ENCODE results near the gene SKIDA1. TPM values are rescaled to one million over a fixed set of nuclear protein-coding genes. Genes with fewer than 3 reads are reported as not detected.
"Not testable (repeated sequence)": the region's sequence is repeated elsewhere in the genome, so short reads cannot be mapped to it uniquely, and the experiment has no call there.

Gene SKIDA1
- total RNA-seq (2014; rRNA removed; shearing (Covaris generic)): 10.4 and 15.1 TPM in 2 replicates

GRCh38 chr10:21525367-21526187 lies at the start of gene SKIDA1:
Gene SKIDA1 (minus strand): TSS chr10:21525682. CDS start chr10:21517822, 7,860 bp downstream.
- Histone ChIP-seq H3K27me3 (ENCODE audit: control insufficient read depth, insufficient read depth, low read length) (peaks cover 6% of the 10 kb centered on the region; the same call in 1 of the 2 replicates), H3K4me3 (ENCODE audit: insufficient read depth, low read depth, low read length) (peak within 1 kb of the TSS; percentile 65), H3K36me3 (replicated peaks; ENCODE audit: control insufficient read depth, insufficient read depth, low read length) (no peaks in the 10 kb centered on the region)
- peak; percentile 93 for DNase-seq

GRCh38 chr10:21574514-21574913 lies 49.0 kb upstream of the SKIDA1 start:
- not testable (repeated sequence) for DNase-seq; H3K27me3 ChIP-seq (ENCODE audit: control insufficient read depth, insufficient read depth, low read length); H3K36me3 ChIP-seq (replicated peaks; ENCODE audit: control insufficient read depth, insufficient read depth, low read length); H3K4me3 ChIP-seq (ENCODE audit: insufficient read depth, low read depth, low read length)

DNA sequence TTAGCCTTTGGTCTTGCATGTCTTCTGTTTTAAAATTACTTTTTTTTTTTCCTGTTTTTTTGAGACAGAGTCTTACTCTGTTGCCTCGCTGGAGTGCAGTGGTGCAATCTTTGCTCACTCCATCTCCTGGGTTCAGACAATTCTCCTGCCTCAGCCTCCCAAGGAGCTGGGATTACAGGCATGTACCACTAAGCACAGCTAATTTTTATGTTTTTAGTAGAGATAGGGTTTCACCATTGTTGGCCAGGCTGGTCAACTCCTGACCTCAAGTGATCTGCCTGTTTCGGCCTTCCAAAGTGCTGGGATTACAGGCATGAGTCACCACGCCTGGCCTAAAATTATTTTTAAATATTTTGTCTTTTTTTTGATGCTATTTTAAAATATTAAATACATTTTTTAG lies 47.1 kb upstream of the SKIDA1 start:
- H3K4me3 ChIP-seq (ENCODE audit: insufficient read depth, low read depth, low read length): no peak overlapping the region
- no peak for DNase-seq

DNA sequence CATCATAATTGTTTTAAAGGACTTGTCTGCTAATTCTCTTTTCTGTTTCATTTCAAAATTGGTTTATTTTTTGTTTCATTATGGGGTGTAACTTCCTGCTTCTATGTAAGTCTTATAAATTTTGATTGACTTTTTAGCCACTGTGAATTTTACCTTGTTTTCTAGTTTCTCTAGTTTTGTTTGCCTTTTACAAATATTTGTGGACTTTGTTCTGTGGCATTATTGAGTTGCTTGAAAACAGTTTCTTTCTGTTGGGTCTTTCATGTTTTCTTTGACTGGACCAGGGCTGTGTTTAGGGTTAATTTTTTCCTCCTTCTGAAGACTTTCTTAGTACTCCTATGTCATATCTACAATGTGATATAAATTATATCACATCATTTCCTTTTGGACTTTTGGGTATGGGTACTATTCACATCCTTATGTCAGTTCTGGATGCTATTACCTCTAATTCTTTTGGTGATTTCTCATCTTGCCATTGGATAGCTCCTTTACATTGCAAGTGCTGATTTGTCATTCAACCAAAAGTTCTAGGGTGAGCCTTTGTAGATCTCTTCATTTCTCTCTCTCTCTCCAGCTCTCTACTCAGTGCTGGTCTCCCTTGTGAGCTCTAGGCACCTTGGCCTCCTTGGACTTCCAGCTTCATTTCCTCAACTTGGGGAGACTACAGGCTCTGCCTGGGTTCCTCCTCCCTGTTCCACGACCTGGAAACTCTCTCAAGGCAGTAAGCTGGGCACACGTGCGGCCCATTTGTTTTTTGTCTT lies 45.5 kb upstream of the SKIDA1 start:
- H3K36me3 ChIP-seq (replicated peaks; ENCODE audit: control insufficient read depth, insufficient read depth, low read length): no peaks in the 10 kb centered on the region
- DNase-seq: no peak
- no peaks in the 10 kb centered on the region for H3K27me3 ChIP-seq (ENCODE audit: control insufficient read depth, insufficient read depth, low read length)
- no peak overlapping the region for H3K4me3 ChIP-seq (ENCODE audit: insufficient read depth, low read depth, low read length)

More for the DNA sequence above, 47.1 kb upstream of the SKIDA1 start:
- Histone ChIP-seq H3K27me3 (ENCODE audit: control insufficient read depth, insufficient read depth, low read length) (no peaks in the 10 kb centered on the region), H3K36me3 (replicated peaks; ENCODE audit: control insufficient read depth, insufficient read depth, low read length) (no peaks in the 10 kb centered on the region; the same call in 1 of the 2 replicates)

DNA sequence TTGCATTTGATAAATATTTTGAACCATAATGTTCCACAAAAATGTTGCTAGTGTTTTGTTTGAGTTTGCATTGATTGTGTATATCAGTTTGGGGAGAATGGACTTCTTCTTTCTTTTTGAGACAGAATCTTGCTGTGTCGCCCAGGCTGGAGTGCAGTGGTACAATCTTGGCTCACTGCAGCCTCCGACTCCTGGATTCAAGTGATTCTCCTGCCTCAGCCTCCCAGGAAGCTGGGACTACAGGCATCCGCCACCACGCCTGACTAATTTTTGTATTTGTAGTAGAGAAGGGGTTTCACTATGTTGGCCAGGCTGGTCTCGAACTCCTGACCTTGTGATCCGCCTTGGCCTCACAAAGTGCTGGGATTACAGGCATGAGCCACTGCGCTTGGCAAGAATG lies 33.5 kb upstream of the SKIDA1 start:
- H3K36me3 ChIP-seq (replicated peaks; ENCODE audit: control insufficient read depth, insufficient read depth, low read length); DNase-seq: not testable (repeated sequence)

GRCh38 chr10:21556527-21556926 lies 31.0 kb upstream of the SKIDA1 start:
- Histone ChIP-seq H3K4me3 (ENCODE audit: insufficient read depth, low read depth, low read length) (no peak overlapping the region), H3K36me3 (replicated peaks; ENCODE audit: control insufficient read depth, insufficient read depth, low read length) (peaks cover 2% of the 10 kb centered on the region; the same call in 1 of the 2 replicates), H3K27me3 (ENCODE audit: control insufficient read depth, insufficient read depth, low read length) (no peaks in the 10 kb centered on the region)
- DNase-seq: no peak

More for the DNA sequence above, 33.5 kb upstream of the SKIDA1 start:
- not testable (repeated sequence) for H3K4me3 ChIP-seq (ENCODE audit: insufficient read depth, low read depth, low read length); H3K27me3 ChIP-seq (ENCODE audit: control insufficient read depth, insufficient read depth, low read length)

GRCh38 chr10:21552638-21553037 lies 27.2 kb upstream of the SKIDA1 start:
- H3K36me3 ChIP-seq (replicated peaks; ENCODE audit: control insufficient read depth, insufficient read depth, low read length): peaks cover 3% of the 10 kb centered on the region
- no peak for DNase-seq

DNA sequence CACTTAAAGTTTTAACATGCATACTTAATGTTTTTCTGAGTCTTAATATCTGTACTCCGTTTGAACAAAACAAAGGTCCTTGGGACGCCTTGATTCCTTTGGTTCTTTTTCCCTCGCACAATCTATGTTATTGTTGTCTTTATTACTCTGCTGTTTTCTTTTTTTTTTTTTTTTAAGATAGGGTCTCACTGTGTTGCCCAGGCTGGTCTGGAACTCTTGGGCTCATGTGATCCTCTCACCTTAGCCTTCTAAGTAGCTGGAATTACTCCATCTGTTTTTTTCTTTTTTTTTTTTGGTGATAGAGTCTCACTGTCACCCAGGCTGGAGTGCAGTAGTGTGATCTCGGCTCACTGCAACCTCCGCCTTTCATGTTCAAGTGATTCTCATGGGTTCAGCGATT lies 21.8 kb upstream of the SKIDA1 start:
- DNase-seq: no peak
- Histone ChIP-seq H3K27me3 (ENCODE audit: control insufficient read depth, insufficient read depth, low read length) (no peaks in the 10 kb centered on the region), H3K36me3 (replicated peaks; ENCODE audit: control insufficient read depth, insufficient read depth, low read length) (peaks cover 11% of the 10 kb centered on the region), H3K4me3 (ENCODE audit: insufficient read depth, low read depth, low read length) (no peak overlapping the region)

More at GRCh38 chr10:21552638-21553037, 27.2 kb upstream of the SKIDA1 start:
- Histone ChIP-seq H3K27me3 (ENCODE audit: control insufficient read depth, insufficient read depth, low read length) (no peaks in the 10 kb centered on the region), H3K4me3 (ENCODE audit: insufficient read depth, low read depth, low read length) (no peak overlapping the region)

DNA sequence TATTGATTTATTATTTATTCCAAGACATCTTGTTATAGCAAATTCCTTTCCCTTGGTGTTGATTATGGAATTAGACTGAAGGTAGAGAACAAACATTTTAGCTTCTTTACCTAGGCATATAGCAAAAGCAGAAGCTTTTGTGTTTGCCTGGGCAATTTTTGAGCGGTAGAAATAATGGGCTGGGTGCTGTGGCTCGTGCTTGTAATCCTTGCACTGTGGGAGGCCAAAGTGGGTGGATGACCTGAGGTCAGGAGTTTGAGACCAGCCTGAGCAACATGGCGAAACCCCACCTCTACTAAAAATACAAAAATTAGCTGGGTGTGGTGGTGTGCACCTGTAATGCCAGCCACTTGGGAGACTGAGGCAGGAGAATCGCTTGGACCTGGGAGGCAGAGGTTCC lies 15.2 kb upstream of the SKIDA1 start:
- not testable (repeated sequence) for H3K27me3 ChIP-seq (ENCODE audit: control insufficient read depth, insufficient read depth, low read length); DNase-seq; H3K4me3 ChIP-seq (ENCODE audit: insufficient read depth, low read depth, low read length)
- peaks cover 22% of the 10 kb centered on the region for H3K36me3 ChIP-seq (replicated peaks; ENCODE audit: control insufficient read depth, insufficient read depth, low read length)

DNA sequence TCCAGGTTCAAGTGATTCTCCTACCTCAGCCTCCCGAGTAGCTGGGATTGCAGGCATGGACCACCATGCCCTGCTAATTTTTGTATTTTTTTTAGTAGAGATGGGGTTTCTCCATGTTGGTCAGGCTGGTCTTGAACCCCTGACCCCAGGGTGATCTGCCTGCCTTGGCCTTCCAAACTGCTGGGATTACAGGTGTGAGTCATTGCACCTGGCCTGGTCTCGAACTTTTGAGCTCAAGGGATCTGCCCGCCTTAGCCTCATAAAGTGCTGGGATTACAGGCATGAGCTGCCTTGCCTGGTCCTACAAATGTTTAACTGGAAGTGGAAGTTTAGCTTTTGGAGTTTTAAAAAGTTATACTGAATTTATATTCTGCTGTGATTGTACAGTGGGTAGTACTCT lies 11.4 kb upstream of the SKIDA1 start:
- no peak overlapping the region for H3K4me3 ChIP-seq (ENCODE audit: insufficient read depth, low read depth, low read length)
- H3K27me3 ChIP-seq (ENCODE audit: control insufficient read depth, insufficient read depth, low read length): no peaks in the 10 kb centered on the region
- DNase-seq: no peak
- H3K36me3 ChIP-seq (replicated peaks; ENCODE audit: control insufficient read depth, insufficient read depth, low read length): peaks cover 11% of the 10 kb centered on the region

DNA sequence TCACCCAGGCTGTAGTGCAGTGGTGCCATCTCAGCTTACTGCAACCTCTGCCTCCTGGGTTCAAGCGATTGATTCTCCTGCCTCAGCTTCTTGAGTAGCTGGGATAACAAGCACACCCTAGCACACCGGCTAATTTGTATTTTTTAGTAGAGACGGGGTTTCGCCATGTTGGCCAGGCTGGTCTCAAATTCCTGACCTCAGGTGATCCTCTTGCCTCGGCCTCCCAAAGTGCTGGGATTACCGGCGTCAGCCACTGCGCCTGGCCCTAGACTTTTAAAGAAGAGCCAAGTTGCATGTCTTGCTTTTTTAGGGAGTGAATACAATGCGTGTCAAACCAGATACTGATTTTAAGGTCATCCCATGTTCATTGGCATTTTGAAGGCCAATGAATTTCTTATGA lies 10.5 kb upstream of the SKIDA1 start:
- DNase-seq; H3K27me3 ChIP-seq (ENCODE audit: control insufficient read depth, insufficient read depth, low read length); H3K36me3 ChIP-seq (replicated peaks; ENCODE audit: control insufficient read depth, insufficient read depth, low read length); H3K4me3 ChIP-seq (ENCODE audit: insufficient read depth, low read depth, low read length): not testable (repeated sequence)

- H3K4me3 ChIP-seq (ENCODE audit: insufficient read depth, low read depth, low read length): peak overlapping the region; percentile 73
- no peaks in the 10 kb centered on the region for H3K27me3 ChIP-seq (ENCODE audit: control insufficient read depth, insufficient read depth, low read length)
- DNase-seq: no peak
- H3K36me3 ChIP-seq (replicated peaks; ENCODE audit: control insufficient read depth, insufficient read depth, low read length): peaks cover 6% of the 10 kb centered on the region
Measured at GRCh38 chr10:21535494-21535965, 10.0 kb upstream of the SKIDA1 start.

- Histone ChIP-seq H3K4me3 (ENCODE audit: insufficient read depth, low read depth, low read length) (peak overlapping the region; percentile 73), H3K36me3 (replicated peaks; ENCODE audit: control insufficient read depth, insufficient read depth, low read length) (peaks cover 4% of the 10 kb centered on the region), H3K27me3 (ENCODE audit: control insufficient read depth, insufficient read depth, low read length) (no peaks in the 10 kb centered on the region)
- DNase-seq: peak; percentile 86
Measured at GRCh38 chr10:21534604-21535493, 9.4 kb upstream of the SKIDA1 start.

GRCh38 chr10:21534280-21534586 lies 8.8 kb upstream of the SKIDA1 start:
- H3K27me3 ChIP-seq (ENCODE audit: control insufficient read depth, insufficient read depth, low read length): no peaks in the 10 kb centered on the region
- H3K4me3 ChIP-seq (ENCODE audit: insufficient read depth, low read depth, low read length): peak overlapping the region; percentile 73
- no peak for DNase-seq
- peaks cover 4% of the 10 kb centered on the region for H3K36me3 ChIP-seq (replicated peaks; ENCODE audit: control insufficient read depth, insufficient read depth, low read length)
